MCF 10A (cell line): Measurements from ENCODE around the gene ARHGAP10. TPM values are rescaled to one million over a fixed set of nuclear protein-coding genes. Genes with fewer than 3 reads are reported as not detected.

ENCODE experiments used
- BruUV-seq: library from RNA; stranded (reverse); fragments of 400-500 nt; replicated peaks from 2 replicates; lab custom pipeline; 2021; lab: Mats Ljungman, UMichigan
- CTCF ChIA-PET: fragments of 300-600 bp; sonication (Branson Sonifier 250); formaldehyde crosslinking; extraction: SDS; loops from one replicate; lab custom pipeline; 2021; ENCODE audit warnings: antibody characterized with exemption, inconsistent platforms; lab: Yijun Ruan, JAX
- POLR2A ChIA-PET: fragments of 300-600, 350-650 bp; sonication (Branson Sonifier 250); formaldehyde crosslinking; extraction: SDS; loops from one replicate; lab custom pipeline; 2020; ENCODE audit warnings: antibody characterized with exemption, inconsistent platforms; lab: Yijun Ruan, JAX
- DNase-seq: peaks from one replicate; pipeline ENCODE4 v3.0.0-alpha.2; 2018; ENCODE audit not compliant: unreplicated experiment
- H3K27ac Mint-ChIP-seq: one replicate; pipeline ENCODE4 v1.8.0; 2022; ENCODE audit warnings: mild to moderate bottlenecking, low read depth, mixed read lengths; ENCODE audit not compliant: unreplicated experiment
- H3K27me3 Mint-ChIP-seq: one replicate; pipeline ENCODE4 v1.8.0; 2022; ENCODE audit warnings: mixed read lengths; ENCODE audit not compliant: insufficient read depth, unreplicated experiment
- H3K36me3 Mint-ChIP-seq: one replicate; pipeline ENCODE4 v1.8.0; 2022; ENCODE audit warnings: mild to moderate bottlenecking, moderate library complexity, mixed read lengths; ENCODE audit not compliant: insufficient read depth, unreplicated experiment
- H3K4me1 Mint-ChIP-seq: one replicate; pipeline ENCODE4 v1.8.0; 2022; ENCODE audit warnings: mixed read lengths; ENCODE audit not compliant: insufficient read depth, unreplicated experiment
- H3K4me3 Mint-ChIP-seq: one replicate; pipeline ENCODE4 v1.8.0; 2022; ENCODE audit warnings: mild to moderate bottlenecking, moderate library complexity, mixed read lengths; ENCODE audit not compliant: unreplicated experiment
- H3K9me3 Mint-ChIP-seq: one replicate; pipeline ENCODE4 v1.8.0; 2022; ENCODE audit warnings: mixed read lengths; ENCODE audit not compliant: unreplicated experiment
- intact Hi-C: fragments of 100-400 bp; cut with micrococcal nuclease; formaldehyde crosslinking; loops from 2 replicates; pipeline ENCODE4 v1.14.1; 2022
- total RNA-seq: library from RNA; stranded (reverse); gene quantifications from 2 replicates; pipeline ENCODE4 v1.2.3, GENCODE V29; 2022
- TF ChIP-seq, protein P1 (sequence below): fragments of 200-600 bp; IDR thresholded peaks from one replicate; pipeline ENCODE4 v1.8.0; 2022; ENCODE audit warnings: antibody characterized with exemption, mild to moderate bottlenecking; ENCODE audit not compliant: unreplicated experiment

ARHGAP10 gene
- total RNA-seq, 1 experiment from 2014 or later: 22.4 TPM

DNA sequence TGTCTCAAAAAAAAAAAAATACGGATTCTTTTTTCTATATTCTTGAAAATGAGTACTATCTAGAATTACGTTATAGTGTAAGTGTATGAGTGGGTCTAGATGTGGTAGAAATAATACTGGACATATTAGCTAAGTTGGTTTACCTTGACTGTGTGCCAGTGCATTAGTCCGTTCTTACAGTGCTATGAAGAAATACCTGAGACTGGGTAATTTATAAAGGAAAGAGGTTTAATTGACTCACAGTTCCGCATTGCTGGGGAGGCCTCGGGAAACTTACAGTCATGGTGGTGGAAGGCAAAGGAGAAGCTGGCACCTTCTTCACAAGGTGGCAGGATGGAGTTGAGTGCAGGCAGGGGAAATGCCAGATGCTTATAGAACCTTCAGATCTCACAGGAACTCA lies 92.4 kb downstream of the ARHGAP10 start:
- peak; percentile 83 for DNase-seq
- Mint-ChIP-seq H3K36me3 (peaks cover 41% of the 10 kb centered on the region), H3K27me3 (no peaks in the 10 kb centered on the region), H3K9me3 (no peaks in the 10 kb centered on the region), H3K27ac (peak overlapping the region; percentile 88), H3K4me1 (peaks cover 59% of the 10 kb centered on the region), H3K4me3 (peak overlapping the region; percentile 26)
- TF ChIP-seq, protein P1, sequence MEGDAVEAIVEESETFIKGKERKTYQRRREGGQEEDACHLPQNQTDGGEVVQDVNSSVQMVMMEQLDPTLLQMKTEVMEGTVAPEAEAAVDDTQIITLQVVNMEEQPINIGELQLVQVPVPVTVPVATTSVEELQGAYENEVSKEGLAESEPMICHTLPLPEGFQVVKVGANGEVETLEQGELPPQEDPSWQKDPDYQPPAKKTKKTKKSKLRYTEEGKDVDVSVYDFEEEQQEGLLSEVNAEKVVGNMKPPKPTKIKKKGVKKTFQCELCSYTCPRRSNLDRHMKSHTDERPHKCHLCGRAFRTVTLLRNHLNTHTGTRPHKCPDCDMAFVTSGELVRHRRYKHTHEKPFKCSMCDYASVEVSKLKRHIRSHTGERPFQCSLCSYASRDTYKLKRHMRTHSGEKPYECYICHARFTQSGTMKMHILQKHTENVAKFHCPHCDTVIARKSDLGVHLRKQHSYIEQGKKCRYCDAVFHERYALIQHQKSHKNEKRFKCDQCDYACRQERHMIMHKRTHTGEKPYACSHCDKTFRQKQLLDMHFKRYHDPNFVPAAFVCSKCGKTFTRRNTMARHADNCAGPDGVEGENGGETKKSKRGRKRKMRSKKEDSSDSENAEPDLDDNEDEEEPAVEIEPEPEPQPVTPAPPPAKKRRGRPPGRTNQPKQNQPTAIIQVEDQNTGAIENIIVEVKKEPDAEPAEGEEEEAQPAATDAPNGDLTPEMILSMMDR: no peak
- POLR2A ChIA-PET: interaction anchor here (0.9 to 5.1 kb wide), 7 partner anchors 8 to 207 kb away, joined by 3 to 54 read pairs (median 5); partner anchors contain the start of genes ARHGAP10, PRMT9 and TMEM184C
- CTCF ChIA-PET: interaction anchor here (0.6 to 2.6 kb wide), 7 partner anchors 39 to 727 kb away, joined by 3 to 19 read pairs (median 3); partner anchors contain the start of gene ARHGAP10
- intact Hi-C loops: no loop called here
- no TSS peak for BruUV-seq

DNA sequence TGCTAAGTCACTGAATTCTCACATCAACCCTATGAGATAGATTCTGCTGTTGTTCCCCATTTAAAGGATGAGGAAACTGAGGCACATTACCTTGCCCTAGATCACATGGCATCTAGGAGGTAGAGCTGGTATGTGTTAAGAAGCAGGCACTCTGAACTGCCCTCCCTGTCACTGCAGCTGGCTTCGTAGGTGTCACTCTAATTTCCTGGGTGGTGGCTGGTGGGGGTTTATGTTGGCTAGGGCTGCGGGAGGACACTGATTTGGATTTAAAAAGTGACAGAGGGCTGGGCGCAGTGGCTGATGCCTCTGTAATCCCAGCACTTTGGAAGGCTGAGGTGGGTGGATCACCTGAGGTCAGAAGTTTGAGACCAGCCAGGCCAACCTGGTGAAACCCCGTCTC lies 93.0 kb downstream of the ARHGAP10 start:
- no peak for DNase-seq
- ChIA-PET CTCF (interaction anchor here (0.9 to 2.6 kb wide), 5 partner anchors 39 to 728 kb away, joined by 3 to 19 read pairs (median 3); no protein-coding TSS in a partner anchor), POLR2A (interaction anchor here (0.9 to 5.1 kb wide), 5 partner anchors 8 to 208 kb away, joined by 3 to 54 read pairs (median 5); partner anchors contain the start of genes ARHGAP10 and TMEM184C)
- BruUV-seq: no TSS peak
- H3K4me1 Mint-ChIP-seq: peaks cover 64% of the 10 kb centered on the region
- H3K36me3 Mint-ChIP-seq: peaks cover 46% of the 10 kb centered on the region
- no peak overlapping the region for H3K4me3 Mint-ChIP-seq
- H3K27me3 Mint-ChIP-seq: no peaks in the 10 kb centered on the region
- H3K9me3 Mint-ChIP-seq: no peaks in the 10 kb centered on the region
- H3K27ac Mint-ChIP-seq: peak overlapping the region; percentile 88
- TF ChIP-seq, protein P1: no peak
- intact Hi-C loops: no loop called here

- no TSS peak for BruUV-seq
- peaks cover 70% of the 10 kb centered on the region for H3K4me1 Mint-ChIP-seq
- POLR2A ChIA-PET: interaction anchor here (0.8 to 1.9 kb wide), 5 partner anchors 9 to 207 kb away, joined by 3 to 10 read pairs (median 3); partner anchors contain the start of gene ARHGAP10
- CTCF ChIA-PET: interaction anchor here (1.1 to 1.9 kb wide), 3 partner anchors 41 to 117 kb away, joined by 3 to 12 read pairs (median 3); no protein-coding TSS in a partner anchor
- intact Hi-C loops: no loop called here
- no peak overlapping the region for H3K4me3 Mint-ChIP-seq
- peaks cover 48% of the 10 kb centered on the region for H3K36me3 Mint-ChIP-seq
- H3K9me3 Mint-ChIP-seq: no peaks in the 10 kb centered on the region
- H3K27me3 Mint-ChIP-seq: no peaks in the 10 kb centered on the region
- TF ChIP-seq, protein P1: no peak
- H3K27ac Mint-ChIP-seq: peak overlapping the region; percentile 52
- peak; percentile 78 for DNase-seq
These were observed 93.8 kb downstream of the ARHGAP10 start for GRCh38 chr4:147825451-147826287.

- ChIA-PET CTCF (interaction anchor here (0.6 to 1.9 kb wide), 3 partner anchors 31 to 93 kb away, joined by 3 to 12 read pairs (median 3); no protein-coding TSS in a partner anchor), POLR2A (interaction anchor here (0.8 to 1.2 kb wide), 5 partner anchors 10 to 208 kb away, joined by 3 to 10 read pairs (median 3); partner anchors contain the start of gene ARHGAP10)
- Mint-ChIP-seq H3K4me3 (no peak overlapping the region), H3K36me3 (peaks cover 48% of the 10 kb centered on the region), H3K4me1 (peaks cover 70% of the 10 kb centered on the region), H3K27ac (peak overlapping the region; percentile 52), H3K9me3 (no peaks in the 10 kb centered on the region), H3K27me3 (no peaks in the 10 kb centered on the region)
- BruUV-seq: no TSS peak
- TF ChIP-seq, protein P1: no peak
- intact Hi-C loops: no loop called here
- peak; percentile 28 for DNase-seq
These were observed 94.4 kb downstream of the ARHGAP10 start for GRCh38 chr4:147826288-147826646.
